HepG2 (cell line): ENCODE measurements around the gene DDOST. TPM values are rescaled to one million over a fixed set of nuclear protein-coding genes. Genes with fewer than 3 reads are reported as not detected.
A peak's percentile ranks its signal among the peaks of the same experiment; 100 is the strongest.

Source experiments
- ATAC-seq: fragments of 200-7000 bp; cut with Tn5 transposase; 3 replicates; pipeline ENCODE4 v1.9.1; 2020; ENCODE audit warnings: mild to moderate bottlenecking, moderate library complexity
- BruUV-seq: library from RNA; stranded (reverse); fragments of 400-500 nt; replicated peaks from 2 replicates; lab custom pipeline; 2021; lab: Mats Ljungman, UMichigan
- CTCF ChIA-PET: fragments of 300-600 bp; formaldehyde crosslinking; extraction: SDS; loops from one replicate; lab custom pipeline; 2021; ENCODE audit warnings: low total read pairs, inconsistent platforms, low intra/inter-chr PET ratio; lab: Yijun Ruan, JAX
- POLR2A ChIA-PET: fragments of 350-600 bp; sonication (Branson Sonifier 250); formaldehyde crosslinking; loops from one replicate; lab custom pipeline; 2020; ENCODE audit warnings: antibody characterized with exemption, inconsistent platforms; lab: Yijun Ruan, JAX
- DNase-seq: peaks from one replicate; pipeline ENCODE4 v3.0.0-alpha.2; 2015; ENCODE audit warnings: low spot score
- FAIRE-seq: peaks from 3 replicates; lab custom pipeline; 2011; peaks lifted over from hg19 to GRCh38; lab: Jason Lieb, UNC
- H2AFZ ChIP-seq: one replicate; pipeline ENCODE4 v1.6.1; 2011; ENCODE audit warnings: low read length, inconsistent platforms
- H3K27ac ChIP-seq: fragments of 300-600 bp; 3 replicates; pipeline ENCODE4 v1.8.0; 2011; ENCODE audit warnings: mixed run types, mild to moderate bottlenecking, mixed read lengths, low read length, inconsistent platforms; ENCODE audit not compliant: insufficient read depth; ENCODE audit errors: extremely low read length
- H3K27me3 ChIP-seq, 2 experiments: fragments of 200-600 bp in 1 of 2; 2 replicates in 1 of 2; 3 replicates in 1 of 2; pipeline versions ENCODE4 v1.6.0 to v1.8.0; 2011; ENCODE audit warnings: low read length in 2 of 2, mild to moderate bottlenecking in 2 of 2, moderate library complexity in 2 of 2, inconsistent platforms in 1 of 2; ENCODE audit not compliant: insufficient read depth in 2 of 2, control insufficient read depth in 1 of 2
- H3K36me3 ChIP-seq, 2 experiments: fragments of 200-600 bp in 1 of 2; replicated peaks in 1 of 2; 2 replicates in 1 of 2; 3 replicates in 1 of 2; pipeline versions ENCODE4 v1.5.1 to v1.8.0; 2011; ENCODE audit warnings: low read length in 2 of 2, inconsistent platforms in 1 of 2; ENCODE audit not compliant: insufficient read depth in 2 of 2, control insufficient read depth in 1 of 2
- H3K4me1 ChIP-seq: 2 replicates; pipeline ENCODE4 v1.5.1; 2012; ENCODE audit warnings: low read length, inconsistent platforms; ENCODE audit not compliant: insufficient read depth
- H3K4me2 ChIP-seq: 2 replicates; pipeline ENCODE4 v1.6.0; 2011; ENCODE audit warnings: low read depth, low read length, inconsistent platforms
- H3K4me3 ChIP-seq, 3 experiments: fragments of 200-600 bp in 1 of 3; sonication (generic), shearing (Covaris generic) in 1 of 3; replicated peaks in 1 of 3; 2 replicates each; pipeline ENCODE4 v1.5.1; 2011 to 2016; ENCODE audit warnings: low read length in 3 of 3, inconsistent platforms in 2 of 3, low read depth in 2 of 3, mild to moderate bottlenecking in 2 of 3, control low read depth in 1 of 3, mixed read lengths in 1 of 3; ENCODE audit not compliant: insufficient read depth in 1 of 3
- H3K79me2 ChIP-seq: one replicate; pipeline ENCODE4 v1.6.1; 2011; ENCODE audit warnings: low read length, inconsistent platforms; ENCODE audit not compliant: insufficient read depth
- H3K9ac ChIP-seq: 2 replicates; pipeline ENCODE4 v1.6.0; 2011; ENCODE audit warnings: mild to moderate bottlenecking, low read depth, low read length, inconsistent platforms; ENCODE audit not compliant: insufficient read depth
- H3K9me3 ChIP-seq: 2 replicates; pipeline ENCODE4 v1.5.1; 2012; ENCODE audit warnings: mild to moderate bottlenecking, low read length
- H4K20me1 ChIP-seq: 2 replicates; pipeline ENCODE4 v1.6.0; 2011; ENCODE audit warnings: inconsistent platforms, mild to moderate bottlenecking, low read length, moderate library complexity; ENCODE audit not compliant: insufficient read depth
- HOXA9 ChIP-seq: sonication (generic); formaldehyde crosslinking; IDR thresholded peaks from 2 replicates; pipeline ENCODE4 v1.8.1; 2022; ENCODE audit warnings: missing genetic modification reagents, mild to moderate bottlenecking, moderate library complexity, borderline replicate concordance
- NONO ChIP-seq, 2 experiments: fragments of 450-650 bp in 1 of 2; sonication (generic) in 1 of 2; formaldehyde crosslinking in 1 of 2; IDR thresholded peaks in 1 of 2; conservative IDR thresholded peaks in 1 of 2; 2 replicates each; pipeline versions ENCODE4 v1.6.1 to v1.8.0; 2017 to 2022; ENCODE audit warnings: mild to moderate bottlenecking in 1 of 2, missing genetic modification reagents in 1 of 2, moderate library complexity in 1 of 2
- POLR2AphosphoS2 ChIP-seq: IDR thresholded peaks from 2 replicates; pipeline ENCODE4 v1.6.1; 2011; ENCODE audit warnings: low read depth, low read length, improper control_type of control experiment
- RARG ChIP-seq: sonication (generic); formaldehyde crosslinking; IDR thresholded peaks from 2 replicates; pipeline ENCODE4 v1.4.0; 2020; ENCODE audit warnings: low read depth, mild to moderate bottlenecking, missing genetic modification reagents
- SOX13 ChIP-seq, 3 experiments: fragments of 450-650 bp in 1 of 3; sonication (generic) in 1 of 3; formaldehyde crosslinking in 1 of 3; IDR thresholded peaks in 2 of 3; conservative IDR thresholded peaks in 1 of 3; 2 replicates each; pipeline versions ENCODE4 v1.5.0 to v1.6.1; 2016 to 2020; ENCODE audit warnings: antibody characterized with exemption in 1 of 3, mild to moderate bottlenecking in 1 of 3, missing compliant biosample characterization in 1 of 3, missing genetic modification reagents in 1 of 3, moderate library complexity in 1 of 3
- TBP ChIP-seq: sonication (generic); formaldehyde crosslinking; IDR thresholded peaks from 2 replicates; pipeline ENCODE4 v1.5.0; 2020; ENCODE audit warnings: missing genetic modification reagents
- U2AF2 ChIP-seq: fragments of 200-400 bp; formaldehyde crosslinking; IDR thresholded peaks from 2 replicates; pipeline ENCODE4 v1.6.1; 2017; ENCODE audit warnings: low read depth, mild to moderate bottlenecking, low read length
- YY1 ChIP-seq: IDR thresholded peaks from 2 replicates; pipeline ENCODE4 v1.6.1; 2011; ENCODE audit warnings: low read length, low read depth, moderate library complexity, mild to moderate bottlenecking; ENCODE audit not compliant: insufficient read depth, insufficient replicate concordance
- ZNF343 ChIP-seq: sonication (generic); formaldehyde crosslinking; IDR thresholded peaks from 2 replicates; pipeline ENCODE4 v1.4.0; 2020; ENCODE audit warnings: mild to moderate bottlenecking, missing genetic modification reagents
- ZNF44 ChIP-seq: sonication (generic); formaldehyde crosslinking; IDR thresholded peaks from 2 replicates; pipeline ENCODE4 v1.5.1; 2020; ENCODE audit warnings: mild to moderate bottlenecking, missing genetic modification reagents
- ZNF451 ChIP-seq: sonication (generic); formaldehyde crosslinking; IDR thresholded peaks from 2 replicates; pipeline ENCODE4 v1.5.0; 2020; ENCODE audit warnings: mild to moderate bottlenecking, missing genetic modification reagents
- ZNF792 ChIP-seq: IDR thresholded peaks from 2 replicates; pipeline ENCODE4 v1.6.1; 2016
- ZNF816 ChIP-seq: sonication (generic); formaldehyde crosslinking; IDR thresholded peaks from 2 replicates; pipeline ENCODE4 v1.8.0; 2022; ENCODE audit warnings: missing genetic modification reagents, mild to moderate bottlenecking, borderline replicate concordance
- ZNF841 ChIP-seq: sonication (generic); formaldehyde crosslinking; IDR thresholded peaks from 2 replicates; pipeline ENCODE4 v1.8.1; 2023; ENCODE audit warnings: missing genetic modification reagents, borderline replicate concordance
- WGBS: methylation state at CpG from one replicate; pipeline ENCODE4 v1.1.6; 2017; ENCODE audit warnings: low lambda C conversion rate; 5-methylcytosine and 5-hydroxymethylcytosine counted together
- in situ Hi-C: cut with HindIII; loops from 2 replicates; pipeline ENCODE4 v1.10.0; 2017; ENCODE audit warnings: low pct_unique_long_range_greater_than_20kb; ENCODE audit not compliant: extremely low pct_ligation_motif_present
- intact Hi-C: fragments of 100-400 bp; cut with micrococcal nuclease; formaldehyde crosslinking; loops from one replicate; pipeline ENCODE4 v1.10.0; 2022; ENCODE audit not compliant: unreplicated experiment
- polyA plus RNA-seq, 8 experiments: library from polyadenylated mRNA; depleted of rRNA in 3 of 8; stranded (reverse) in 7 of 8; unstranded in 1 of 8; fragments of >200 nt; fragmentation: Illumina TruSeq in 4 of 8; extraction: Trizol in 4 of 8; gene quantifications; 2 replicates each; pipeline versions ENCODE4 v1.2.1 to v1.2.3, GENCODE V29; 2011 to 2016; ENCODE audit warnings: low read depth in 4 of 8, missing spikeins in 1 of 8, mixed read lengths in 1 of 8; ENCODE audit not compliant: insufficient read depth in 1 of 8
- total RNA-seq, 5 experiments: library from RNA; depleted of rRNA; stranded (reverse); fragments of >200 nt; fragmentation: Illumina TruSeq; extraction: Trizol; gene quantifications; 2 replicates each; pipeline ENCODE4 v1.2.3, GENCODE V29; 2016; ENCODE audit warnings: low read depth in 1 of 5
- TF ChIP-seq, protein P1 (sequence below), 2 experiments: fragments of 450-650 bp in 1 of 2; sonication (generic) in 1 of 2; formaldehyde crosslinking; IDR thresholded peaks; 2 replicates each; pipeline versions ENCODE4 v1.5.0 to v1.8.0; 2020 to 2022; ENCODE audit warnings: mild to moderate bottlenecking in 1 of 2, missing genetic modification reagents in 1 of 2
- TF ChIP-seq, protein P2 (sequence below): sonication (generic); formaldehyde crosslinking; IDR thresholded peaks from 2 replicates; pipeline ENCODE4 v1.4.0; 2020; ENCODE audit warnings: missing genetic modification reagents, borderline replicate concordance
- TF ChIP-seq, protein P3 (sequence below), 2 experiments: IDR thresholded peaks; 2 replicates each; pipeline ENCODE4 v1.6.1; 2011 to 2012; ENCODE audit warnings: low read length in 2 of 2, borderline replicate concordance in 1 of 2, low read depth in 1 of 2, mild to moderate bottlenecking in 1 of 2, moderate library complexity in 1 of 2

Gene DDOST
- total and polyA plus RNA-seq, 2 of the 13 experiments (the other 11 are each of a cell fraction or from before 2014, with no cell fraction given): 335 to 494 TPM

DNA sequence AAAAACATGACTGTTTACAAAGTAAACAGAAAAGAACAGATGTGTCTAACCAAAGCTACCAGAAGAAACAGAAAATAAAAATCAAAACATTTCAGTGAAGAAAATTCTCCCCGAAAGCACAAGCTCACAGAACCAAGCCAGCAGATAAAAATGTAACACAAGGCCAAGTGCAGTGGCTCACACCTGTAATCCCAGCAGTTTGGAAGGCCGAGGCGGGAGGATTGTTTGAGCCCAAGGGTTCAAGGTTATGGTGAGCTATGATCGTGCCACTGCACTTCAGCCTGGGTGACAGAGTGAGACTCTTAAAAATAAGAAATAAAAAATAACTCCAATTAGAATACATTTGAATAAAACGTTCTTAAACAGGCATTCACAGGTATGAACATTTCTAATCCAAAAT lies 19.1 kb upstream of the DDOST start (continued):
- TF ChIP-seq SOX13 (IDR thresholded peaks at IDR 0.05) (no peak), SOX13 (CRISPR knock-in tag; conservative IDR thresholded peaks at IDR 0.05 in 1 of 2, IDR thresholded peaks at IDR 0.05 in 1 of 2) (0 out of 4 replicates have a peak, but pooled peaks of 1 of the 2 experiments have one; percentile 21)

DNA sequence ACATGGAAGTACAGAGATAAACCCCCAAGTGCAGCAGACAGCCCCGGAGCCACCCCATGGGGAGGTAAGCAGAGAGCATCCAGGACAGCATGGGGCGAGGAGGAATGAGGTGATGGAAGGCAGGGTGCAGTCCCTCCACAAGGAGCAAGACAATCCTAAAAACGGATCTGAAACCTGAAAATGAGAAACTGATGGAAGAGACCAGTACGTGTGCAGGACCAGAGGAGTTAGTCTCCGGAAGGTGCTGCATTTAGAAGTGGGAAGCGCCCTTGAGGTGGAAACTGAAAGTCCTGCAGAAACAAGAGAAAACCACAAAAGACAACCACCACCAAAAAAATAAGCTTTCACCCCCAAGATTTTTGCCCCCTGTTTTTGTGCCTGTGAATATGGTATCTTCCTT lies 17.4 kb upstream of the DDOST start:
- ChIA-PET POLR2A (no interaction called here), CTCF (no interaction called here)
- Histone ChIP-seq H4K20me1 (no peaks in the 10 kb centered on the region), H3K4me3 (no peak overlapping the region), H3K27ac (no peak overlapping the region), H2AFZ (no peak overlapping the region), H3K9me3 (no peaks in the 10 kb centered on the region), H3K4me2 (no peak overlapping the region), H3K27me3 (peaks cover 0 to 17% of the 10 kb centered on the region in 2 experiments; a peak in 3 of 5 replicates), H3K79me2 (no peaks in the 10 kb centered on the region), H3K36me3 (no peaks in the 10 kb centered on the region), H3K4me1 (peaks cover 13% of the 10 kb centered on the region), H3K9ac (no peak overlapping the region)
- in situ Hi-C loops: no loop called here
- ATAC-seq: no peak
- no TSS peak for BruUV-seq
- DNase-seq: no peak
- intact Hi-C loops: no loop called here
- 62% methylated on average over 6 of the region's 6 CpGs for WGBS
- no peak for FAIRE-seq
- TF ChIP-seq ZNF841 (CRISPR knock-in tag) (no peak), ZNF816 (CRISPR knock-in tag) (no peak), ZNF343 (CRISPR knock-in tag) (no peak), ZNF792 (CRISPR knock-in tag) (no peak), ZNF44 (no peak), U2AF2 (no peak), POLR2AphosphoS2 (no peak), HOXA9 (CRISPR knock-in tag) (no peak), NONO (IDR thresholded peaks at IDR 0.05) (no peak), NONO (CRISPR knock-in tag; conservative IDR thresholded peaks at IDR 0.05) (no peak), TBP (CRISPR knock-in tag) (no peak), ZNF451 (CRISPR knock-in tag) (no peak), YY1 (no peak), RARG (no peak)
- TF ChIP-seq, protein P1, sequence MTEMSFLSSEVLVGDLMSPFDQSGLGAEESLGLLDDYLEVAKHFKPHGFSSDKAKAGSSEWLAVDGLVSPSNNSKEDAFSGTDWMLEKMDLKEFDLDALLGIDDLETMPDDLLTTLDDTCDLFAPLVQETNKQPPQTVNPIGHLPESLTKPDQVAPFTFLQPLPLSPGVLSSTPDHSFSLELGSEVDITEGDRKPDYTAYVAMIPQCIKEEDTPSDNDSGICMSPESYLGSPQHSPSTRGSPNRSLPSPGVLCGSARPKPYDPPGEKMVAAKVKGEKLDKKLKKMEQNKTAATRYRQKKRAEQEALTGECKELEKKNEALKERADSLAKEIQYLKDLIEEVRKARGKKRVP (CRISPR knock-in tag; IDR thresholded peaks at IDR 0.05): no peak
- TF ChIP-seq, protein P2, sequence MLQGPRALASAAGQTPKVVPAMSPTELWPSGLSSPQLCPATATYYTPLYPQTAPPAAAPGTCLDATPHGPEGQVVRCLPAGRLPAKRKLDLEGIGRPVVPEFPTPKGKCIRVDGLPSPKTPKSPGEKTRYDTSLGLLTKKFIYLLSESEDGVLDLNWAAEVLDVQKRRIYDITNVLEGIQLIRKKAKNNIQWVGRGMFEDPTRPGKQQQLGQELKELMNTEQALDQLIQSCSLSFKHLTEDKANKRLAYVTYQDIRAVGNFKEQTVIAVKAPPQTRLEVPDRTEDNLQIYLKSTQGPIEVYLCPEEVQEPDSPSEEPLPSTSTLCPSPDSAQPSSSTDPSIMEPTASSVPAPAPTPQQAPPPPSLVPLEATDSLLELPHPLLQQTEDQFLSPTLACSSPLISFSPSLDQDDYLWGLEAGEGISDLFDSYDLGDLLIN (CRISPR knock-in tag): no peak
- TF ChIP-seq, protein P3, sequence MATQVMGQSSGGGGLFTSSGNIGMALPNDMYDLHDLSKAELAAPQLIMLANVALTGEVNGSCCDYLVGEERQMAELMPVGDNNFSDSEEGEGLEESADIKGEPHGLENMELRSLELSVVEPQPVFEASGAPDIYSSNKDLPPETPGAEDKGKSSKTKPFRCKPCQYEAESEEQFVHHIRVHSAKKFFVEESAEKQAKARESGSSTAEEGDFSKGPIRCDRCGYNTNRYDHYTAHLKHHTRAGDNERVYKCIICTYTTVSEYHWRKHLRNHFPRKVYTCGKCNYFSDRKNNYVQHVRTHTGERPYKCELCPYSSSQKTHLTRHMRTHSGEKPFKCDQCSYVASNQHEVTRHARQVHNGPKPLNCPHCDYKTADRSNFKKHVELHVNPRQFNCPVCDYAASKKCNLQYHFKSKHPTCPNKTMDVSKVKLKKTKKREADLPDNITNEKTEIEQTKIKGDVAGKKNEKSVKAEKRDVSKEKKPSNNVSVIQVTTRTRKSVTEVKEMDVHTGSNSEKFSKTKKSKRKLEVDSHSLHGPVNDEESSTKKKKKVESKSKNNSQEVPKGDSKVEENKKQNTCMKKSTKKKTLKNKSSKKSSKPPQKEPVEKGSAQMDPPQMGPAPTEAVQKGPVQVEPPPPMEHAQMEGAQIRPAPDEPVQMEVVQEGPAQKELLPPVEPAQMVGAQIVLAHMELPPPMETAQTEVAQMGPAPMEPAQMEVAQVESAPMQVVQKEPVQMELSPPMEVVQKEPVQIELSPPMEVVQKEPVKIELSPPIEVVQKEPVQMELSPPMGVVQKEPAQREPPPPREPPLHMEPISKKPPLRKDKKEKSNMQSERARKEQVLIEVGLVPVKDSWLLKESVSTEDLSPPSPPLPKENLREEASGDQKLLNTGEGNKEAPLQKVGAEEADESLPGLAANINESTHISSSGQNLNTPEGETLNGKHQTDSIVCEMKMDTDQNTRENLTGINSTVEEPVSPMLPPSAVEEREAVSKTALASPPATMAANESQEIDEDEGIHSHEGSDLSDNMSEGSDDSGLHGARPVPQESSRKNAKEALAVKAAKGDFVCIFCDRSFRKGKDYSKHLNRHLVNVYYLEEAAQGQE (IDR thresholded peaks at IDR 0.05; ENCODE audit: borderline replicate concordance in 1 of 2, low read depth in 1 of 2, low read length in 2 of 2): no peak
